SK-N-SH (cell line): ENCODE data around the gene ALG10B.

Source experiments
- CTCF ChIP-seq: fragments of 200-600 bp; sonication (generic); IDR thresholded peaks from 2 replicates; pipeline ENCODE4 v1.6.1; 2017; ENCODE audit warnings: antibody characterized with exemption, mild to moderate bottlenecking, moderate library complexity
- USF2 ChIP-seq: fragments of 150-350 bp; IDR thresholded peaks from 2 replicates; pipeline ENCODE4 v1.6.1; 2017; ENCODE audit warnings: antibody characterized with exemption, low read length, low read depth, borderline replicate concordance

- TF ChIP-seq CTCF = no peak
- TF ChIP-seq USF2 = no peak
Observed at GRCh38 chr12:38332814-38333213, 16.2 kb downstream of the ALG10B start.
